Endothelial cell of umbilical vein (primary cell): ENCODE measurements around the gene COBLL1. TPM values are rescaled to one million over a fixed set of nuclear protein-coding genes. Genes with fewer than 3 reads are reported as not detected.

Experiments
- BruUV-seq: library from RNA; stranded (reverse); fragments of 400-500 nt; replicated peaks from 2 replicates; lab custom pipeline; 2021; lab: Mats Ljungman, UMichigan
- CTCF ChIA-PET: fragments of 300-600, 350-600 bp; sonication (Branson Sonifier 250); formaldehyde crosslinking; loops from one replicate; lab custom pipeline; 2021; ENCODE audit warnings: antibody characterized with exemption, inconsistent platforms; lab: Charles Lee
- POLR2A ChIA-PET: fragments of 300-600, 350-600 bp; sonication (Branson Sonifier 250); formaldehyde crosslinking; loops from one replicate; lab custom pipeline; 2021; ENCODE audit warnings: antibody characterized with exemption, inconsistent platforms; lab: Charles Lee
- DNase-seq: peaks from one replicate; pipeline ENCODE4 v3.0.0-alpha.2; 2011; ENCODE audit warnings: low read depth, low spot score
- FAIRE-seq: peaks from 2 replicates; lab custom pipeline; 2011; peaks lifted over from hg19 to GRCh38; lab: Jason Lieb, UNC
- H2AFZ ChIP-seq: 2 replicates; pipeline ENCODE4 v1.6.0; 2012; ENCODE audit warnings: low read depth, low read length, control low read depth, inconsistent platforms
- H3K27ac ChIP-seq: 2 replicates; pipeline ENCODE4 v1.5.1; 2011; ENCODE audit warnings: low read depth, mild to moderate bottlenecking, control low read depth, low read length, moderate library complexity; ENCODE audit not compliant: insufficient read depth
- H3K27me3 ChIP-seq, 2 experiments: 2 replicates each; pipeline versions ENCODE4 v1.6.0 to v1.6.1; 2011; ENCODE audit warnings: low read length in 2 of 2, mixed read lengths in 1 of 2; ENCODE audit not compliant: control insufficient read depth in 2 of 2, insufficient read depth in 2 of 2
- H3K36me3 ChIP-seq, 2 experiments: 2 replicates in 1 of 2; 3 replicates in 1 of 2; pipeline ENCODE4 v1.5.1; 2011; ENCODE audit warnings: low read length in 2 of 2, mild to moderate bottlenecking in 1 of 2, moderate library complexity in 1 of 2; ENCODE audit not compliant: control insufficient read depth in 2 of 2, insufficient read depth in 2 of 2; ENCODE audit errors: extremely low read depth in 1 of 2
- H3K4me1 ChIP-seq: 3 replicates; pipeline ENCODE4 v1.5.1; 2011; ENCODE audit warnings: mild to moderate bottlenecking, low read length; ENCODE audit not compliant: control insufficient read depth, insufficient read depth; ENCODE audit errors: extremely low read depth
- H3K4me2 ChIP-seq: 2 replicates; pipeline ENCODE4 v1.6.1; 2011; ENCODE audit warnings: low read length, control low read depth, mixed read lengths; ENCODE audit not compliant: insufficient read depth
- H3K4me3 ChIP-seq, 3 experiments: fragments of 200-600 bp in 1 of 3; sonication (generic), shearing (Covaris generic) in 1 of 3; replicated peaks in 1 of 3; 2 replicates each; pipeline ENCODE4 v1.5.1; 2011 to 2016; ENCODE audit warnings: control low read depth in 3 of 3, low read length in 3 of 3, mild to moderate bottlenecking in 2 of 3, inconsistent platforms in 1 of 3, low read depth in 1 of 3, moderate library complexity in 1 of 3; ENCODE audit not compliant: insufficient read depth in 1 of 3
- H3K79me2 ChIP-seq: 2 replicates; pipeline ENCODE4 v1.6.0; 2012; ENCODE audit warnings: low read length, inconsistent platforms; ENCODE audit not compliant: control insufficient read depth, insufficient read depth
- H3K9ac ChIP-seq: replicated peaks from 2 replicates; pipeline ENCODE3; 2011; ENCODE audit warnings: low read length, control low read depth; ENCODE audit not compliant: insufficient read depth; ENCODE audit errors: extremely low read depth
- H3K9me1 ChIP-seq: replicated peaks from 3 replicates; pipeline ENCODE4 v1.6.0; 2011; ENCODE audit warnings: mild to moderate bottlenecking, low read length; ENCODE audit not compliant: control insufficient read depth, insufficient read depth; ENCODE audit errors: extremely low read depth
- H3K9me3 ChIP-seq: replicated peaks from 2 replicates; pipeline ENCODE4 v1.5.1; 2012; ENCODE audit warnings: low read length, inconsistent platforms; ENCODE audit not compliant: control insufficient read depth, insufficient read depth
- H4K20me1 ChIP-seq: replicated peaks from 2 replicates; pipeline ENCODE3; 2011; ENCODE audit warnings: mild to moderate bottlenecking, low read length; ENCODE audit not compliant: control insufficient read depth, insufficient read depth; ENCODE audit errors: extremely low read depth
- CTCF ChIP-seq, 2 donors: IDR thresholded peaks; 1 replicate in 1 of 2; 2 replicates in 1 of 2; pipeline ENCODE4 v1.5.1; 2011; ENCODE audit warnings: low read length in 2 of 2, mild to moderate bottlenecking in 2 of 2, moderate library complexity in 2 of 2, control low read depth in 1 of 2, inconsistent platforms in 1 of 2, low read depth in 1 of 2; ENCODE audit not compliant: insufficient read depth in 1 of 2; ENCODE audit errors: extremely low read depth in 1 of 2
- EZH2 ChIP-seq: IDR thresholded peaks from 2 replicates; pipeline ENCODE4 v1.6.1; 2012; ENCODE audit warnings: borderline replicate concordance, low read depth, mild to moderate bottlenecking, moderate library complexity, low read length, inconsistent platforms; ENCODE audit not compliant: severe bottlenecking
- FOS ChIP-seq: IDR thresholded peaks from 2 replicates; pipeline ENCODE4 v1.6.1; 2011; ENCODE audit warnings: mild to moderate bottlenecking, low read length, moderate library complexity, borderline replicate concordance; ENCODE audit not compliant: insufficient read depth
- GATA2 ChIP-seq: IDR thresholded peaks from 2 replicates; pipeline ENCODE4 v1.7.0; 2011; ENCODE audit warnings: low read depth, mild to moderate bottlenecking, moderate library complexity, mixed read lengths, low read length; ENCODE audit not compliant: insufficient read length, insufficient read depth
- JUN ChIP-seq: IDR thresholded peaks from 2 replicates; pipeline ENCODE4 v1.6.1; 2011; ENCODE audit warnings: borderline replicate concordance, low read depth; ENCODE audit not compliant: insufficient read length, insufficient read depth
- MYC ChIP-seq: IDR thresholded peaks from one replicate; pipeline ENCODE4 v1.6.1; 2011; ENCODE audit warnings: mild to moderate bottlenecking, low read depth, low read length
- POLR2A ChIP-seq: IDR thresholded peaks from 2 replicates; pipeline ENCODE4 v1.6.1; 2012; ENCODE audit warnings: low read depth, mild to moderate bottlenecking, control low read depth, low read length
- POLR2AphosphoS5 ChIP-seq: IDR thresholded peaks from 2 replicates; pipeline ENCODE4 v1.6.1; 2012; ENCODE audit warnings: low read depth, mild to moderate bottlenecking, control low read depth, low read length, moderate library complexity; ENCODE audit not compliant: insufficient read depth
- dilution Hi-C: fragments of 300-500 bp; cut with MboI; formaldehyde crosslinking; loops from one replicate; pipeline ENCODE4 v1.15.0; 2019; ENCODE audit warnings: low sequenced_read_pairs; ENCODE audit not compliant: extremely low pct_ligation_motif_present
- intact Hi-C: fragments of 100-400 bp; cut with micrococcal nuclease; formaldehyde crosslinking; loops from one replicate; pipeline ENCODE4 v1.10.0; 2022
- polyA plus RNA-seq, 4 experiments: library from polyadenylated mRNA; depleted of rRNA in 3 of 4; stranded (reverse) in 3 of 4; unstranded in 1 of 4; fragments of >200 nt; gene quantifications; 2 replicates each; pipeline versions ENCODE4 v1.2.1 to v1.2.3, GENCODE V29; 2011 to 2012; ENCODE audit warnings: missing spikeins in 1 of 4
- total RNA-seq: library from RNA; stranded (reverse); gene quantifications from 2 replicates; pipeline ENCODE4 v1.2.3, GENCODE V29; 2021
- TF ChIP-seq, protein P1 (sequence below): IDR thresholded peaks from 2 replicates; pipeline ENCODE4 v1.6.1; 2011; ENCODE audit not compliant: insufficient read depth, insufficient read length

Gene COBLL1
- total and polyA plus RNA-seq, 2 donors (not counting 3 experiments of a cell fraction or from before 2014, with no cell fraction given), result 9.1 to 38.4 TPM

DNA sequence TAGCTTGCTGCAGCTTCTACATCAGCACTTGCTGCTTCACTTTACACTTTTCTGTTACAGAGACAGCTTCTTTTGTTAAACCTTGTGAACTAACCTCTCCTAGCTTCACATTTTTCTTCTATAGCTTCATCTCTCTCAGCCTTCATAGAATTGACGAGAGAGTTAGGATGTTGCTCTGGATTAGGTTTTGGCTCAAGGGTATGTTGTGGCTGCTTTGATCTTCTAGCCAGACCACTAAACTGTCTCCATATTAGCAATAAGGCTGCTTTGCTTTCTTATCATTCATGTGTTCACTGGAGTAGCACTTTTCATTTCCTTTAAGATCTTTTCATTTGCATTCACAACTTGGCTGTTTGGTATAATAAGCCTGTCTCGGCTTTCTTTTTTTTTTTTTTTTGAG is 174.1 kb downstream of the COBLL1 start:
- CTCF ChIA-PET, result interaction anchor here (1.4 kb wide), 1 partner anchor 108 kb away, joined by 3 read pairs; no protein-coding TSS in a partner anchor

More for the DNA sequence above, 174.1 kb downstream of the COBLL1 start:
- TF ChIP-seq GATA2, result no peak
- no peak for TF ChIP-seq CTCF (IDR thresholded peaks at IDR 0.05; ENCODE audit: extremely low read depth in 1 of 2, insufficient read depth in 1 of 2, low read depth in 1 of 2, low read length in 2 of 2)
- TF ChIP-seq MYC, result no peak
- no peak for TF ChIP-seq POLR2A
- TF ChIP-seq, protein P1, sequence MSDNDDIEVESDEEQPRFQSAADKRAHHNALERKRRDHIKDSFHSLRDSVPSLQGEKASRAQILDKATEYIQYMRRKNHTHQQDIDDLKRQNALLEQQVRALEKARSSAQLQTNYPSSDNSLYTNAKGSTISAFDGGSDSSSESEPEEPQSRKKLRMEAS, result no peak
- no peak for TF ChIP-seq JUN
- TF ChIP-seq POLR2AphosphoS5, result no peak
- TF ChIP-seq EZH2, result no peak
- TF ChIP-seq FOS, result no peak
- intact Hi-C loops (no loop called here), dilution Hi-C loops (no loop called here)
- Histone ChIP-seq H2AFZ (no peak overlapping the region), H3K79me2 (no peaks in the 10 kb centered on the region), H3K36me3 (no peaks in the 10 kb centered on the region), H3K27me3 (no peaks in the 10 kb centered on the region), H3K27ac (no peak overlapping the region), H3K9me3 (no peaks in the 10 kb centered on the region), H3K9me1 (no peaks in the 10 kb centered on the region), H4K20me1 (no peaks in the 10 kb centered on the region), H3K4me2 (no peak overlapping the region), H3K9ac (no peak overlapping the region), H3K4me1 (no peaks in the 10 kb centered on the region), H3K4me3 (no peak overlapping the region)
- BruUV-seq, result no TSS peak
- POLR2A ChIA-PET, result no interaction called here
- DNase-seq (no peak), FAIRE-seq (no peak)
